WERI-Rb-1 (cell line): Measurements from ENCODE around the gene PLPP7.

ENCODE experiments used
- DNase-seq: peaks from one replicate; pipeline ENCODE4 v3.0.0-alpha.2; 2020
- H3K27ac ChIP-seq: fragments of 250-450 bp; sonication (Bioruptor Pico); 2 replicates; pipeline ENCODE4 v1.5.1; 2020; ENCODE audit warnings: mild to moderate bottlenecking, moderate library complexity
- H3K27me3 ChIP-seq: fragments of 250-450 bp; sonication (Bioruptor Pico); 2 replicates; pipeline ENCODE4 v1.5.1; 2021; ENCODE audit warnings: mild to moderate bottlenecking, low read depth, moderate library complexity; ENCODE audit not compliant: insufficient read depth, severe bottlenecking
- H3K36me3 ChIP-seq: fragments of 250-450 bp; sonication (Bioruptor Pico); 2 replicates; pipeline ENCODE4 v1.5.1; 2020; ENCODE audit warnings: mild to moderate bottlenecking, moderate library complexity
- H3K4me3 ChIP-seq: 2 replicates; pipeline ENCODE4 v1.5.1; 2011; ENCODE audit warnings: low read depth, mild to moderate bottlenecking, control low read depth, low read length
- H3K9me3 ChIP-seq: fragments of 250-450 bp; sonication (Bioruptor Pico); 2 replicates; pipeline ENCODE4 v1.5.1; 2021; ENCODE audit warnings: mild to moderate bottlenecking, moderate library complexity; ENCODE audit not compliant: severe bottlenecking
- TF ChIP-seq, protein P1 (sequence below): IDR thresholded peaks from 2 replicates; pipeline ENCODE4 v1.5.1; 2011; ENCODE audit warnings: low read depth, mild to moderate bottlenecking, control low read depth, inconsistent platforms, low read length

The PLPP7 gene

DNA sequence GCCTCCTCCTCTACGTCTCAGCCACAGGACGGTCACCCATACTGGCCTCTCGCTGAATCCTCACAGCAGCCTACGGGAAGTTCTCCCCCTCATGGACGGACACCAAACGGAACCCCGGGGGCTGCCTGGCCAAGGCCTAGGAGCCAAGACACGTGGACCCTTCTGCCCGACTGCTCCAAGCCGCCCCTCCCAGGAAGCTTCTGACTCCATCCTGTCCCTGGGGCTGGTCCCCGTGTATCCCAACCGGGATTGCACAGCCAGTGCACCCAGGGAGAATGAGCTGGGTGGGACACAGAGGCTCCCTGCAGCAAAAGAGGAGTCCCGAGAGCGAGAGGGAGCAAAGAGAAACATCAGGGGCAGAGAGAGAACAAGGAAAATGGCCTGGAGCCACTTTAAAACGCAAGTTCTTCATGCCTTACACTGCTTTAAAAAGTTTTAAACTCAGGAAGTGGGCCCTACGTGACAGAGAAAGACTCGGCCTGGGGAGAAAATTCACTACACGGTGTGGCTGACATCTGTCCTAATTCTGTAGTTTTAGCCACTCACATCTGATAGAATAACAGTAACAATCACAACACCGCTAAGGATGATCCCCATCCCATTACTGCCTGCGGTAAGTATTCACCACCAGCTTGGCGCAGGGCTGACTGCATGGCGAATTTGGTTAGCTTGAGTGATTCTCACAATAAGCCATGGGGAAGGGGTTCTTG is 16.2 kb upstream of the PLPP7 start:
- TF ChIP-seq, protein P1, sequence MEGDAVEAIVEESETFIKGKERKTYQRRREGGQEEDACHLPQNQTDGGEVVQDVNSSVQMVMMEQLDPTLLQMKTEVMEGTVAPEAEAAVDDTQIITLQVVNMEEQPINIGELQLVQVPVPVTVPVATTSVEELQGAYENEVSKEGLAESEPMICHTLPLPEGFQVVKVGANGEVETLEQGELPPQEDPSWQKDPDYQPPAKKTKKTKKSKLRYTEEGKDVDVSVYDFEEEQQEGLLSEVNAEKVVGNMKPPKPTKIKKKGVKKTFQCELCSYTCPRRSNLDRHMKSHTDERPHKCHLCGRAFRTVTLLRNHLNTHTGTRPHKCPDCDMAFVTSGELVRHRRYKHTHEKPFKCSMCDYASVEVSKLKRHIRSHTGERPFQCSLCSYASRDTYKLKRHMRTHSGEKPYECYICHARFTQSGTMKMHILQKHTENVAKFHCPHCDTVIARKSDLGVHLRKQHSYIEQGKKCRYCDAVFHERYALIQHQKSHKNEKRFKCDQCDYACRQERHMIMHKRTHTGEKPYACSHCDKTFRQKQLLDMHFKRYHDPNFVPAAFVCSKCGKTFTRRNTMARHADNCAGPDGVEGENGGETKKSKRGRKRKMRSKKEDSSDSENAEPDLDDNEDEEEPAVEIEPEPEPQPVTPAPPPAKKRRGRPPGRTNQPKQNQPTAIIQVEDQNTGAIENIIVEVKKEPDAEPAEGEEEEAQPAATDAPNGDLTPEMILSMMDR, result no peak
- no peak overlapping the region for H3K4me3 ChIP-seq
- no peak overlapping the region for H3K27ac ChIP-seq
- no peak for DNase-seq
- no peaks in the 10 kb centered on the region for H3K9me3 ChIP-seq
- peaks cover 8% of the 10 kb centered on the region for H3K36me3 ChIP-seq
- H3K27me3 ChIP-seq, result no peaks in the 10 kb centered on the region

DNA sequence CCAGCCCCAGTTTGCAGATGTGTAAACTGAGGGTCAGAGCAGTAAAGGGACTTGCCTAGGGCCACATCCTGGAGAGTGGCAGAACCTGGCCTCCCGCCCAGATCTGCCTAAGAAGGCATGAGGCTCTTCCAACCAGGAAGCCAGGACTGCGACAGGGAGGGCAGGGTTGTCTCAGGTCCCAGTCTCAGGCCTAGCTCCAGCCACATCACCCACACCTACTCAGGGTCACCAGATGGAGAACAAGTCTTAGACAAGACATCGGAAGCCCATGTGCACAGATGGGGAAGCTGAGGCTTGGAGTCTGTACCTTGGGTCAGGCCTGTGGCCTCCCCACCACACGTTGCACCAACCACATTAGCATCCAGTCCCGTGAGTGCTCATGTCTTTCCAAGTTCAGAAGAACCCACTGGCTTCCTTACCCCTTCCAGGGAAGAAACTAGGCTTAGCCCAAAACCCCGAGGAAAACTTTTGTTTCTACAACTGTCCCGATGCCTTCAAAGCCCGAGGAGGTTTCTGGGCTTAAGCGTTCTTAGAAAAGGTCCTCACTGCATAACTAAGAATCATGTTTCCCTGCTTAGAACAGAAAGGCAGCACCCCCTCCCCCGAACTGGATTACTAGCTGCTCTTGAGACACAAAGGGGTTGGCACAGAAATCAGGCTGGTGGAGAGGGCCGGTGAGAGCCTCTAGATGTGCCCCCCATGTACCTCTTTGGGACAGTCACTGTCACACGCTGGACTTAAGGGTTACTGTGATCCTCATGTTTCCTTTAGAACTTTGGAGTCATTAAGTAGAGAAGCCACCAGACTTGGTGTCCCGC is 15.5 kb upstream of the PLPP7 start:
- Histone ChIP-seq H3K27me3 (no peaks in the 10 kb centered on the region), H3K27ac (no peak overlapping the region), H3K36me3 (peaks cover 8% of the 10 kb centered on the region), H3K4me3 (no peak overlapping the region), H3K9me3 (no peaks in the 10 kb centered on the region)
- TF ChIP-seq, protein P1, result no peak
- DNase-seq, result no peak

DNA sequence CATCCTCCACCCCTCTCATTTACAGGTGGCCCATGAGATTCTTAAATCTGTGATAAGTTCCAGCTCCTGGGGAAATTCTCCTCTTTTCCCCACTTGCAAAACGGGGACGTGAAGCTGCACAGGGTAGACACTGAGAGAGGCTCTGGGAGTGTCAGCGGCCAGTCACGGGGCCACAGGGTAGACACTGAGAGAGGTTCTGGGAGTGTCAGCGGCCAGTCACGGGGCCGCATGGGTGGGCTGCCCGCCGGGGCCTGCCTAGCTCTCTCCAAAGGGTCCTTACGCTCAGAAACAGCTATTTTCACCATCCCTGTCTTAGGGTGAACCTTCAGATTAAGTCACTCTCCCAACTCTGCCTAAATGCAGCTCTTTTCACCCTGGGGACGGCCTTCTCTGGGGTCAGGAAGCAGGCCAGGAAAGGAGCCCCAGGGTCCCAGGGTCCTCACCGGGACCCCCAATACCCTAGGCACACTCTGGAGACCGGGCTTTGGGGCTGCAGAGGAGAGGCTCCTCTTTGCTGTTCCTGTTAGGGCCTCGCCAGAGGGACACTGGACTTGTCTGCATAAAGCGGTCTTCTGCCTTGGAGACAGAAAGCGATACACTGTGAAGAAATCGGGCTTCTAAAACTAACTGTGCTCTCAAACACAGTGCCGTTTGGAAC is 14.7 kb upstream of the PLPP7 start:
- peak overlapping the region; percentile 18; the same call in 1 of the 2 replicates for H3K27ac ChIP-seq
- H3K36me3 ChIP-seq, result peaks cover 8% of the 10 kb centered on the region
- H3K4me3 ChIP-seq, result no peak overlapping the region
- H3K27me3 ChIP-seq, result no peaks in the 10 kb centered on the region
- H3K9me3 ChIP-seq, result no peaks in the 10 kb centered on the region
- DNase-seq, result no peak
- TF ChIP-seq, protein P1, result no peak

DNA sequence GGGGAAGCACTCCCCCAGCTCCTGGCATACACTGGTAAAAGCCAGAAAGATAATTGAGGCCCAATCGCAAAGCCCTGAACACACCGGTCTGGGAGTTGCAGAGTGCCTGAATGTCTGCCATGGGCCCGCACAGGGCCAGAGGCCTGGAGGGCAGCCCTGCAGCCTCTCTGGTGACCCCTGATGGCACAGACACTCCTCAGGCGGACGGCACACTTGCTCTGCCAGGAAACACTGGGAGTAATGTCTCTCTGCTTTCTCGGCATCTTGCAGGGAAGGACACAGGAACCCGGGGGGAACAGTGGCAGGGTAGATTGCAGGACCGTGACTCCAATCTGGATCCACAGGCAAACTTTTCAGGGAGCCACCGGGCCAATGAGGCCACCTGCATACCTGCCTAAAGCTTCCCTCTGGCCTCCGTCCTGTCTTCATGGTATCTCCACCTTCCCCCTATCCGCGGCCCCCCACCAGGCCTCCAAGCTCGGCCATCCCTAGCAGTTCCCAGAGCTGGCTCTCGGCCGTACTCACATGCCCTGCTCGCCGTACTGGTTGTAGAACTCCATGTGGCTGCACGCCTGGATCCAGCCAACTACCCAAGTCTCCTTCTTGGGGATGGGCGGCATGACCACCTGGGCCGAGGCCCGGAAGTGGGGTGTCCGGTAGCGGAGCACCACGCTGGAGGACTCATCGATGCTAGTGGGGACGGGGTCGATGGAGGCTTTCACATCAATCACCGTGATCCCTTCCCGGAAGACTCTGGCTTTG is 14.0 kb upstream of the PLPP7 start:
- Histone ChIP-seq H3K36me3 (peaks cover 8% of the 10 kb centered on the region), H3K27me3 (no peaks in the 10 kb centered on the region), H3K4me3 (no peak overlapping the region), H3K27ac (peak overlapping the region; percentile 18; the same call in 1 of the 2 replicates), H3K9me3 (no peaks in the 10 kb centered on the region)
- TF ChIP-seq, protein P1, result peak; percentile 60
- peak; percentile 47 for DNase-seq

DNA sequence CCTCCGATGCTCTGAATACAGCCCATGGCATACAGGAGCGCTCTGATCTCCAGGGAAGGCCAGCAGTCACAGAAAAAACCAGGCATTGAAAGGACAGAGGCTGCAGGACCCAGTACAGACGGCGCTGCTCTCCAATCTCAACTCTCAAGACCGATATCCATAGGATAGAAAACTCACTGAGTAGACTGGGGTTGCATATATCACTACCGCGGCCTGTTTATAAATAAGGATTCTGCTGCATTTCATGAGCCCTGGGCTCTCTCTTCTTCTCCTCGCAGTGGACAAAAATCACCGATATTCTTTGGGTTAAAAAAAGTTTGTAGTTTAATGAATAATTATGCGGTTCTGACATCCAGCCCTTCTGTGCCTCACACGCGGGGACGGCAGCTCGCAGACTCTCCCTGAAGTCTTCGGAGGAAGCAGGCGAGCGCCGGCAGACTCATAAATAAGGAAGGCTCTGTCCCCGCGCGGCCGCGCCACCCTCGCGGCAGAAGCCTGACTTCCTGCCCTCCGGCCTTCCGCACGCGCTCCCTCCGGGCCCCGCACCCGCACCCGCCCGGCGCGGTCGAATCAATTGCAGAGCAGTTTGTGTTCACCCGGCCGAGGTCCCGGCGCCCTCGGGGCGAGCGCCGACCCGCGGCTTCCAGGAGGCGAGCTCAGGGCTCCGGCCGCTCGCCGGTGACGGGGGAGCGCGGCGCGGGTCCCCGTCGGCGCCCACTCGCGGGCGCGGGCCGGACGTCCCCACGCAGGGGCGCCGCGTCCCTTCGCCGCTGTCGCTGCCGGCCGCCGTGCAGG is 13.2 kb upstream of the PLPP7 start, which contains the start of gene FAM78A:
Gene FAM78A (minus strand): TSS at position 417 of the 795 bp plus-strand sequence. CDS start 331 bp downstream, at position 86.
- Histone ChIP-seq H3K27me3 (no peaks in the 10 kb centered on the region), H3K4me3 (peak within 1 kb of the TSS; percentile 58), H3K27ac (peak within 1 kb of the TSS; percentile 69)

More for the DNA sequence above, 13.2 kb upstream of the PLPP7 start, which contains the start of gene FAM78A:
- H3K36me3 ChIP-seq, result peaks cover 8% of the 10 kb centered on the region
- TF ChIP-seq, protein P1, result no peak
- DNase-seq, result peak; percentile 53
- no peaks in the 10 kb centered on the region for H3K9me3 ChIP-seq
